Measurements from ENCODE around the gene CORO2B. TPM values are rescaled to one million over a fixed set of nuclear protein-coding genes. Genes with fewer than 3 reads are reported as not detected.
A peak's percentile ranks its signal among the peaks of the same experiment; 100 is the strongest.

CORO2B gene
- total RNA-seq, 1 donor from 2014 or later = 19.8 TPM

DNA sequence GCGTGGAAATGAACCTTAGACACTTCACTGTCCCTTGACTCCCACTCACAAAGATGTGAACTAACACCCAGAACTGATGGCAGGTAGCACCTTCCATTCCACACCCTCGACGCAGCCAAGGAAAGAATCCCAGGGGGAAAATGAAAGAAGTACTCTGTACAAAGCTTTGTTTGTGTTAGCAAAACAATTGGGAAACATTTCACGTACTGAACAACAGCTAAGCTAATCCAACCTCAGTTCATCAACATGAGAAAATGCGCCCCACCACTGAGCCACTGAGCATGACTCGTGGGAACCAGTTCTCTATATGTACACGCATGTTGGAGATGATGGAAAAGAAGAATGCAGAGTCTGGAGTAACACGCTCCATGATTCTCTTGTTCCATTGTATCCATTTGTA lies 32.0 kb downstream of the CORO2B start:
- no peak for DNase-seq

GRCh38 chr15:68612503-68612902 lies 33.7 kb downstream of the CORO2B start:
- no peak for DNase-seq

- DNase-seq = no peak
Observed at GRCh38 chr15:68612979-68613740, 34.4 kb downstream of the CORO2B start.

DNA sequence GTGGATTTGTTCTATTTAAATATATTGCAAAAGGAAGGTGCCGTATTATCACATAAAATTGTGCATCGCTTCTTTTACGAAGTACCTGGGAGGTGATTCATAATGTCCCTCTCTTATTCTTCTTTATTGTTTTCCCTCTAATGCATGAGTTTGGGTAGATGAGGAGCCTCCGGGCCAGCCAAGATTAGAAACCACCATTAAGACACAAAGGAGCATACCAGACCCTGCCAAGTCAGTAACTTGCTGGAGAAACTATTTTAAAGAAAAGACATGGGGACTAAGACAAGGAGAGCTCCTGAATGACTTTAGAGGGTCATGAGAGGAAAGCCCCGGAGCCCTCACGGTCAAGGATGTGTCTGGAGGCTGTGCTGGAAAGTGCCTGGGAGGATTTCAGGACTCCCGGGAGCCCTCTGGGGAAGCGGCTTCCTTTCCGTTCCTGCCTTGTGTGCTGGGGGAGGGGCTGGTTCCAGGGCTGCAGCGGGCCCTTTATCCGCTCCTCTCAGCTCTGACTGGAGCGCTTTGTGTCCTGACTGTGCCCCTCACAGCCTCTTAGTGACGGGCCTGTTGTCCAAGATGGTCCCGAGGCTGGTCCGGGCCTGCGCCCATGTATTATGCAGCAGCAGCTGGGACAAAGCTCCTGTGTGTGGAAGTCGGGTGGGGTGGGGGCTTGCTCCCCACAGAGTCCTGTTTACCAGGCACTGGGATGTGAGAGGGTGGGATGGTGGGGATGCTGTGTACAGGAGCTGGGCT lies 35.7 kb downstream of the CORO2B start:
- peak; percentile 93 for DNase-seq

DNA sequence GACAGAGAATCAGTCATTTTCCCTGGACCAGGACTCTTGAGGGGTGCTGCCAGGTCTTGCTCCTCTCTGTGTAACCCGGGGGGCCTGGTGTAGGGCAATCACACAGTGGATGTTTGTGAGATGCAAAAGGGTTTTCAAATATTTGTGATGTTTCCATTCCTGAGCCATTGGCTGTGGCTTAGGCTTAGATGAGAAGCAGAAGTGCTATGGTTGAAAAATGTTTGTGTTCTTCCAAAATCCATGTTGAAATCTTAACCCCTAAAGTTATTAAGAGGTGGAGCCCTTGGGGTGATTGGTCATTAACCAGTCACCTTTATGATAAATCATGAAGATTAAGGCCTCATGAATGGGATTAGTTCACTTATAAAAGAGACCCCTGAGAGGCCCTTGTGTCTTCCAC lies 36.5 kb downstream of the CORO2B start:
- DNase-seq = no peak

- no peak for DNase-seq
Observed at GRCh38 chr15:68615811-68616210, 37.0 kb downstream of the CORO2B start.

DNA sequence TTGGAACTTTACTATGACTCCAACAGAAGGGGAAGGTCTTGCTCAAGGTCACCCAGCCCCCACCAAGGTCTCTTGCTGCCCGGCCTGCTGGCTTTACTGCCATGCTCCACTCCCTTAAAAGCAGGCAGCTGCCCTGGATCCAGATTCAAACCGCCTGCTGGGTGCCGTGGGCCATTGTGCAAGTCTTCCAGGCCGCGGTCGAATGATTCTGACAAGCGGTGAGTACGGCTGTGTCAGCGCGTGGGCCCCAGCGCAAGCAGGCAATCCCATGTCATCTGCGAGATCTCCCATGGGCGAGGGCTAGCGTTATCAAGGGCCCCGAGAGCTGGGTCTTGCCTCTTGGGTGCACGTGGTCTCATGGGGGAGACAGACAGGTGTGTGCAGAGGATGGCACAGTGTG lies 37.6 kb downstream of the CORO2B start:
- DNase-seq = no peak

- no peak for DNase-seq
Observed at GRCh38 chr15:68617001-68617400, 38.2 kb downstream of the CORO2B start.

GRCh38 chr15:68617777-68618176 lies 39.0 kb downstream of the CORO2B start:
- DNase-seq = no peak

GRCh38 chr15:68618394-68618793 lies 39.6 kb downstream of the CORO2B start:
- peak; percentile 45 for DNase-seq

GRCh38 chr15:68618908-68619698 lies 40.3 kb downstream of the CORO2B start:
- no peak for DNase-seq

DNA sequence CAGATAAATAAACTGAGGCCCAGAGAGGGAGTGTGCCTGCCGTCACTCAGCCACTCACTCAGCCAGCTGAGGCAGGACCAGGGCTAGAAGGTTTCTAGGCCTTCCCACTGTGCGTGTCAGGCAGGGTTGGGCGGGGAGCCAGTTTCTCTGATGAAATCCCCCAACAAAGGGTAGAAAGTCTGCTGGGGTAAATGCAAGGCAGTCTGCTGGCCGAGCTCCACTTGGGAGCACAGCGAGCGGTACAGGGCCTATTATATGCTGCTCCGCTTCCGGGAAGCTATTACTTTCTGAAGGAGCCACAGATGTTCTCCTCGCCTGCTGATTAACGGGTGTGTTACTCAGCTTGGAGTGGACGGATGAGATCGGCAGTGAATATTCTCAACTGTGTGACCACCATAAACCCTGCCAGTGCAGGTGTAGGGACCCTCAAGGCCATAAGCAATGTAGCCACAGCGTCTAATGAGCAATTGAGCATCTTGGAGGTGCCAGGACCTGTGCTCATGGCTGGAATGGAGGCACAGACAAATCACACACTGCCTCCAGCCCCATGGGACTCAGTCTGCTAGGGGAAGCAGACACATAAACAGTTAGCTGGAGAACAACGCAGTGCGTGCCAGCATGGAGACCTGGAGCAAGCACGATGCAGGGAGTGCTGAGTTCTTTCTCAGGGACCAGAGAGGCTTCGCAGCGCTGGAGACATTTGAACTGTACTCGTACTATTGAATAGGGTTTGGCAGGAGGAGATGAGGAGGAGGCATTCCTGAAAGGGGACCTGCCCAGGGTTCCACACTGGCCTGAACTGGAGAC lies 42.1 kb downstream of the CORO2B start:
- peak; percentile 81 for DNase-seq

- no peak for DNase-seq
Observed at GRCh38 chr15:68621535-68621934, 42.7 kb downstream of the CORO2B start.

DNA sequence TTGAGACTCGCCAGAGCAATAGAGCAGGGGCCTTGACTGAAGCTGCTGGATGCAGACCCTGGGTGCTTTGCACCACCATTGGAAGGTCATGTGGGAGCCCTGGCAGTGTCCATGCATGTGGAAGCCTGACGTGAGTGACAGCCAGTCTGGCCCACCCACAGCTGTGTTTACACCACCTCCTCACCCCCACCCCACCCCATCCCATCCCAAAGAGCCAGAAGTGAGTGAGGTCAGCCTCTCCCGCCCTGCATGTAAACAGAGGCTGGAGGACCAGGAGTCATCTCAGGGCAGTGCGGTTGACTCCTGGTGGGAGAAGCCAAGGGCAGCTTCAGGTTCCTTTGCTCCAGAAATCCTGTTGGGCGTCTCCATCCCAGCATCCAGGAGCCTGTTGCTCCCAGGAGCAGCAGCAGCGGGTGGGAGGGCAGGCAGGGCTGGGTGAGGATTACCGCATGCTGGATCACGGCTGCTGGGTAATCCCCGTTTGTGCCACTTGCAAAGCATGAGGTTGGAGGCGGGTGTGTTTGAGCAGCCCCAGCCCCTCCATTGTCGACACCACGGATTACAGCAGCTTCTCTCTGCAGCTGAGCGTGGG lies 44.6 kb downstream of the CORO2B start:
- DNase-seq = no peak

GRCh38 chr15:68625853-68626252 lies 47.1 kb downstream of the CORO2B start:
- no peak for DNase-seq

GRCh38 chr15:68626283-68626682 lies 47.5 kb downstream of the CORO2B start:
- DNase-seq = no peak

DNA sequence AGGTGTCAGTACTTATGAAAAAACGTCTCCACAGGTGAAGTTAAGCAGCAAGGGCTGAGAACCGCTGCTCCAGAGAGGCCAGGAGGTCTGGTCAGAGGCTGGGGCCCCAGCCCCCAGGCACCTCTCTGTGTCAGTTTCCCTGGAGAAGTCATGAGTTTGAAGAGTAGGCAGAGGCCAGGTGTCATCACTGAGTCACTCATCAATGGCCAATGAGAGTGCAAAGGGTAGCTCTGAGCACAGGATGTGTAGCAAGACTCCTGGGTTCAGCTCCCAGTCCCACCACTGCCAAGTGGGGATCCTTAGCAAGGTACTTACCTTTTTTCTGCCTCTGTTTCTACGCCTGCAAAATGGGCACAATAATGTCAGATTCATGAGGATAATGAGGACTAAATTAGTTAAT lies 47.9 kb downstream of the CORO2B start:
- no peak for DNase-seq

- no peak for DNase-seq
Observed at GRCh38 chr15:68627476-68627875, 48.7 kb downstream of the CORO2B start.

- DNase-seq = no peak
Observed at GRCh38 chr15:68627995-68628394, 49.2 kb downstream of the CORO2B start.

- DNase-seq = no peak
Observed at GRCh38 chr15:68629519-68630210, 50.9 kb downstream of the CORO2B start.

DNA sequence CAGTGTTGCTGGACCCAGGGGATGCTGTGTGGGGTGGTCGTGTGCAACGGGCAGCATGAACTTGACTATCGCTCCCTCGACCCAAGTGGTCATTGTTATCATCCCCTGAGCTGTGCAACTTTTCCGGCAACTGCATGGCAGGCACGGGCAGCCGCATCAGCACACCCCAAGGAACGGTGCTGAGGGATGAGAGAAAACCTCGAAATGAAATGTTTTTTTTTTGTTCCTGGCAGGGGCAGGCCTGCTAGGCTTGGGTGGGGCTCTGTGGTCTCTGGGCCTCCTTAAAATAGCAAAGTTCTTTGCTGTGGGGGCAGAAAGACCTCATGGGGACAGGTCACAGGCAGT lies 51.4 kb downstream of the CORO2B start:
- DNase-seq = no peak
